Lung (tissue), 12 donors: ENCODE results near the gene AFAP1. TPM values are rescaled to one million over a fixed set of nuclear protein-coding genes. Genes with fewer than 3 reads are reported as not detected.

Experiments used
- ATAC-seq: fragments of 200-7000 bp; cut with Tn5 transposase; one replicate; pipeline ENCODE4 v1.9.1; 2020; ENCODE audit warnings: moderate number of reproducible peaks; ENCODE audit not compliant: insufficient read depth, low FRiP score
- DNase-seq, 3 donors: peaks; one replicate each; pipeline ENCODE4 v3.0.0-alpha.2; 2013 to 2017
- H3K27ac ChIP-seq, 2 donors: one replicate each; pipeline ENCODE4 v1.5.1; 2013; ENCODE audit warnings: mild to moderate bottlenecking in 2 of 2, moderate library complexity in 2 of 2, control low read depth in 1 of 2, inconsistent platforms in 1 of 2, low read depth in 1 of 2, low read length in 1 of 2
- H3K27me3 ChIP-seq, 3 donors: one replicate each; pipeline ENCODE4 v1.5.1; 2013; ENCODE audit warnings: low read length in 2 of 3; ENCODE audit not compliant: control insufficient read depth in 3 of 3, insufficient read depth in 3 of 3
- H3K36me3 ChIP-seq, 4 donors: one replicate each; pipeline ENCODE4 v1.5.1; 2013; ENCODE audit warnings: low read length in 4 of 4, mild to moderate bottlenecking in 1 of 4, moderate library complexity in 1 of 4; ENCODE audit not compliant: control insufficient read depth in 4 of 4, insufficient read depth in 4 of 4
- H3K4me1 ChIP-seq, 5 donors: one replicate each; pipeline ENCODE4 v1.5.1; 2013; ENCODE audit warnings: low read length in 5 of 5, mild to moderate bottlenecking in 2 of 5, moderate library complexity in 1 of 5; ENCODE audit not compliant: control insufficient read depth in 5 of 5, insufficient read depth in 5 of 5
- H3K4me3 ChIP-seq: one replicate; pipeline ENCODE4 v1.5.1; 2013; ENCODE audit warnings: mild to moderate bottlenecking, control low read depth, moderate library complexity
- H3K9ac ChIP-seq, 2 donors: one replicate each; pipeline ENCODE4 v1.5.1; 2013; ENCODE audit warnings: low read length in 2 of 2, control low read depth in 1 of 2; ENCODE audit not compliant: insufficient read depth in 1 of 2
- H3K9me3 ChIP-seq, 4 donors: one replicate each; pipeline ENCODE4 v1.5.1; 2013; ENCODE audit warnings: low read length in 3 of 4, mild to moderate bottlenecking in 1 of 4, moderate library complexity in 1 of 4; ENCODE audit not compliant: control insufficient read depth in 4 of 4, insufficient read depth in 3 of 4
- CTCF ChIP-seq: IDR thresholded peaks from 2 replicates; pipeline ENCODE4 v1.5.1; 2012; ENCODE audit warnings: mild to moderate bottlenecking; ENCODE audit errors: control extremely low read depth, extremely low read depth
- WGBS, 2 donors: extraction: QIAGEN DNeasy Blood & Tissue Kit; methylation state at CpG; one replicate each; pipeline ENCODE4 v1.1.7; 2013; 5-methylcytosine and 5-hydroxymethylcytosine counted together
- polyA plus RNA-seq, 2 donors: library from polyadenylated mRNA; stranded (reverse); fragments of 200-250 nt; gene quantifications; one replicate each; pipeline ENCODE4 v1.2.1, GENCODE V29; 2013
- total RNA-seq, 2 donors: library from RNA; depleted of rRNA in 1 of 2; stranded (reverse); fragments of >200 nt in 1 of 2; gene quantifications; one replicate each; pipeline ENCODE4 v1.2.1, GENCODE V29; 2014 to 2021
- donor health status: control.
- donor health status: control.
- donor health status: Bipolar disorder and iron deficiency.
- donor health status: healthy.
- donor health status: DM: yes; HTN: yes; CAD: no.

AFAP1 gene
- total and polyA plus RNA-seq, 4 donors = 5.3 to 34.1 (median 12.3) TPM

GRCh38 chr4:7732263-7732662 lies 207.4 kb downstream of the AFAP1 start:
- Histone ChIP-seq H3K9ac (no peak overlapping the region), H3K27me3 (no peaks in the 10 kb centered on the region), H3K4me1 (no peaks in the 10 kb centered on the region), H3K36me3 (no peaks in the 10 kb centered on the region), H3K27ac (no peak overlapping the region), H3K4me3 (no peak overlapping the region), H3K9me3 (peaks cover 0 to 6% (median 0%) of the 10 kb centered on the region in 4 donors)
- 89 to 96% methylated on average over 9 of the region's 9 CpGs for WGBS, 2 donors
- TF ChIP-seq CTCF = no peak
- DNase-seq (no peak), ATAC-seq (no peak)

GRCh38 chr4:7731437-7731836 lies 208.2 kb downstream of the AFAP1 start:
- no peaks in the 10 kb centered on the region for H3K36me3 ChIP-seq
- WGBS, 2 donors = 85 to 91% methylated on average over 4 of the region's 4 CpGs
- no peaks in the 10 kb centered on the region for H3K27me3 ChIP-seq
- DNase-seq (no peak), ATAC-seq (no peak)
- H3K4me3 ChIP-seq = no peak overlapping the region
- H3K9ac ChIP-seq = no peak overlapping the region
- no peaks in the 10 kb centered on the region for H3K4me1 ChIP-seq
- no peak overlapping the region for H3K27ac ChIP-seq
- H3K9me3 ChIP-seq = no peaks in the 10 kb centered on the region
- TF ChIP-seq CTCF = no peak

- DNase-seq = no peak
- H3K36me3 ChIP-seq = no peaks in the 10 kb centered on the region
- no peaks in the 10 kb centered on the region for H3K4me1 ChIP-seq
- no peak for TF ChIP-seq CTCF
- no peak for ATAC-seq
- no peak overlapping the region for H3K9ac ChIP-seq
- H3K4me3 ChIP-seq = no peak overlapping the region
- no peaks in the 10 kb centered on the region for H3K9me3 ChIP-seq
- 100% methylated on average over 1 of the region's 1 CpG for WGBS, 2 donors
- no peaks in the 10 kb centered on the region for H3K27me3 ChIP-seq
- no peak overlapping the region for H3K27ac ChIP-seq
Observed at GRCh38 chr4:7727749-7728148, 211.9 kb downstream of the AFAP1 start.

- Histone ChIP-seq H3K27ac (no peak overlapping the region), H3K4me1 (no peaks in the 10 kb centered on the region), H3K4me3 (no peak overlapping the region), H3K36me3 (no peaks in the 10 kb centered on the region), H3K9me3 (no peaks in the 10 kb centered on the region), H3K9ac (no peak overlapping the region), H3K27me3 (no peaks in the 10 kb centered on the region)
- ATAC-seq = no peak
- TF ChIP-seq CTCF = no peak
- no peak for DNase-seq
- WGBS, 2 donors = 86% methylated on average over 22 of the region's 22 CpGs
Observed at GRCh38 chr4:7726665-7727413, 212.8 kb downstream of the AFAP1 start.
